GM23248 (cell line): ENCODE measurements around the gene KDM4B. TPM values are rescaled to one million over a fixed set of nuclear protein-coding genes. Genes with fewer than 3 reads are reported as not detected.

ENCODE experiments used
- DNase-seq: peaks from one replicate; pipeline ENCODE4 v3.0.0-alpha.2; 2015
- H2AFZ ChIP-seq: fragments of 200-600 bp; sonication (generic); 2 replicates; pipeline ENCODE4 v1.6.1; 2016; ENCODE audit warnings: antibody characterized with exemption
- H3F3A ChIP-seq: fragments of 200-600 bp; sonication (generic); 2 replicates; pipeline ENCODE4 v1.6.1; 2016; ENCODE audit warnings: mild to moderate bottlenecking, antibody characterized with exemption, mixed run types; ENCODE audit not compliant: insufficient read depth
- H3K27ac ChIP-seq: fragments of 200-600 bp; sonication (generic); 2 replicates; pipeline ENCODE4 v1.5.1; 2016; ENCODE audit warnings: mild to moderate bottlenecking
- H3K27me3 ChIP-seq: fragments of 200-600 bp; sonication (generic); replicated peaks from 2 replicates; pipeline ENCODE4 v1.6.1; 2016; ENCODE audit warnings: mild to moderate bottlenecking; ENCODE audit not compliant: insufficient read depth
- H3K36me3 ChIP-seq: fragments of 200-600 bp; sonication (generic); 2 replicates; pipeline ENCODE4 v1.6.1; 2016; ENCODE audit warnings: low read depth, mild to moderate bottlenecking
- H3K4me1 ChIP-seq: fragments of 200-600 bp; sonication (generic); 2 replicates; pipeline ENCODE4 v1.6.1; 2016; ENCODE audit warnings: mild to moderate bottlenecking; ENCODE audit not compliant: insufficient read depth
- H3K4me2 ChIP-seq: fragments of 200-600 bp; sonication (generic); one replicate; pipeline ENCODE4 v1.6.1; 2016; ENCODE audit warnings: mild to moderate bottlenecking; ENCODE audit not compliant: unreplicated experiment
- H3K4me3 ChIP-seq: fragments of 200-600 bp; sonication (generic); 2 replicates; pipeline ENCODE4 v1.5.1; 2016; ENCODE audit warnings: mild to moderate bottlenecking
- H3K79me2 ChIP-seq: fragments of 200-600 bp; sonication (generic); 2 replicates; pipeline ENCODE4 v1.6.1; 2016; ENCODE audit warnings: mild to moderate bottlenecking; ENCODE audit not compliant: insufficient read depth
- H3K9ac ChIP-seq: fragments of 200-600 bp; sonication (generic); 2 replicates; pipeline ENCODE4 v1.6.1; 2016; ENCODE audit warnings: mild to moderate bottlenecking
- H3K9me2 ChIP-seq: fragments of 200-600 bp; sonication (generic); 2 replicates; pipeline ENCODE4 v1.6.1; 2016; ENCODE audit warnings: mixed run types, mild to moderate bottlenecking, moderate library complexity; ENCODE audit not compliant: insufficient read depth
- H3K9me3 ChIP-seq: fragments of 200-600 bp; sonication (generic); one replicate; pipeline ENCODE4 v1.6.1; 2017; ENCODE audit warnings: low read depth
- H4K20me1 ChIP-seq: fragments of 200-600 bp; sonication (generic); 2 replicates; pipeline ENCODE4 v1.6.0; 2016; ENCODE audit not compliant: insufficient read depth
- EZH2 ChIP-seq: fragments of 200-600 bp; sonication (generic); IDR thresholded peaks from 2 replicates; pipeline ENCODE4 v1.6.1; 2018; ENCODE audit warnings: antibody characterized with exemption, mild to moderate bottlenecking; ENCODE audit not compliant: insufficient read depth, poor library complexity, severe bottlenecking
- EZH2phosphoT487 ChIP-seq: fragments of 200-600 bp; sonication (generic); IDR thresholded peaks from 2 replicates; pipeline ENCODE4 v1.6.1; 2018; ENCODE audit warnings: antibody characterized with exemption, moderate library complexity, mild to moderate bottlenecking, low read depth; ENCODE audit not compliant: insufficient read depth
- WGBS, 2 experiments: methylation state at CpG; one replicate each; pipeline ENCODE4 v1.1.6; 2015 to 2017; ENCODE audit warnings: low lambda C conversion rate in 2 of 2, low coverage in 1 of 2; ENCODE audit errors: missing lambda C conversion rate in 2 of 2; 5-methylcytosine and 5-hydroxymethylcytosine counted together
- in situ Hi-C: fragments of 300-500 bp; cut with MboI; formaldehyde crosslinking; loops from 2 replicates; pipeline ENCODE4 v1.15.0; 2020
- polyA plus RNA-seq: library from polyadenylated mRNA; unstranded; fragments of >200 nt; fragmentation: Nextera tagmentation; extraction: Ambion mirVana; gene quantifications from 2 replicates; pipeline ENCODE4 v1.2.1, GENCODE V29; 2016
- total RNA-seq: library from RNA; depleted of rRNA; stranded (reverse); fragments of >200 nt; shearing (Covaris generic); gene quantifications from 2 replicates; pipeline ENCODE4 v1.2.3, GENCODE V29; 2014

KDM4B gene
- total and polyA plus RNA-seq, 2 experiments from 2014 or later = 14.8 to 28.7 TPM

DNA sequence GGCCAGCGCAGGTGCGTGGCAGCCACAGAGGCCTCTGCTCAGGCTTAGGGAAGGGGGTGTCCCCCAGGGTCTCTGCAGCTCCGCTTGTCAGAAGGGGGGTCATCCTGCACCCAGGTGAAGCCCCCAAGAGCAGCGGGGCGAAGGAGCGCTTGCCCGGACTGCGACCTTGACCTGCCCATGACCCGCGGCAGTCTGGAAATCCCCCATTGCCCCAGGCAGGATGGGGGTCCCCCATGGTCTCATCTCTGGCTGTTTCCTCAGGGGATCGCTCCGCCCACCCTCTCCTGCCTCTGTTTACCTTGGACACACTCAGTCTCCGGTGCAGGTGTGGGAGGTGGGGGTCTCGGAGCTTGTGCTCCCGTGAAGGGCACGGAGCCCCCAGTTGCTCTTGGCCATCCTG lies 82.7 kb downstream of the KDM4B start:
- Histone ChIP-seq H3K9me3 (no peaks in the 10 kb centered on the region), H3K27ac (no peak overlapping the region), H3K4me1 (peaks cover 27% of the 10 kb centered on the region), H3K79me2 (peaks cover 8% of the 10 kb centered on the region; the same call in 1 of the 2 replicates), H3K4me3 (no peak overlapping the region), H3K36me3 (no peaks in the 10 kb centered on the region; the same call in 1 of the 2 replicates), H4K20me1 (no peaks in the 10 kb centered on the region), H3F3A (peaks cover 10% of the 10 kb centered on the region), H3K4me2 (no peak overlapping the region), H3K9me2 (no peaks in the 10 kb centered on the region), H2AFZ (no peak overlapping the region), H3K9ac (no peak overlapping the region), H3K27me3 (no peaks in the 10 kb centered on the region)
- WGBS, 2 experiments = 94 to 96% methylated on average over 15 to 16 of the region's 16 CpGs
- in situ Hi-C loops = no loop called here
- no peak for DNase-seq
- no peak for TF ChIP-seq EZH2phosphoT487
- TF ChIP-seq EZH2 = no peak

- H3F3A ChIP-seq = peaks cover 4% of the 10 kb centered on the region
- H3K27ac ChIP-seq = no peak overlapping the region
- WGBS, 2 experiments = 95 to 97% methylated on average over 11 to 13 of the region's 13 CpGs
- TF ChIP-seq EZH2phosphoT487 = no peak
- no peak for TF ChIP-seq EZH2
- no peak overlapping the region for H3K9ac ChIP-seq
- H3K27me3 ChIP-seq = no peaks in the 10 kb centered on the region
- peak; percentile 29 for DNase-seq
- no peak overlapping the region for H3K4me3 ChIP-seq
- no peaks in the 10 kb centered on the region; the same call in 1 of the 2 replicates for H4K20me1 ChIP-seq
- in situ Hi-C loops = no loop called here
- H3K79me2 ChIP-seq = peaks cover 8% of the 10 kb centered on the region; the same call in 1 of the 2 replicates
- H2AFZ ChIP-seq = no peak overlapping the region
- H3K4me1 ChIP-seq = peaks cover 18% of the 10 kb centered on the region
- H3K4me2 ChIP-seq = no peak overlapping the region
- peaks cover 3% of the 10 kb centered on the region; the same call in 1 of the 2 replicates for H3K36me3 ChIP-seq
- no peaks in the 10 kb centered on the region for H3K9me3 ChIP-seq
- no peaks in the 10 kb centered on the region for H3K9me2 ChIP-seq
Measured at GRCh38 chr19:5052515-5052914, 83.6 kb downstream of the KDM4B start.

- Histone ChIP-seq H3K27ac (no peak overlapping the region), H3K9ac (no peak overlapping the region), H3K27me3 (no peaks in the 10 kb centered on the region), H3K4me2 (no peak overlapping the region), H3K4me3 (no peak overlapping the region), H3F3A (peaks cover 3% of the 10 kb centered on the region; the same call in 1 of the 2 replicates), H4K20me1 (no peaks in the 10 kb centered on the region; the same call in 1 of the 2 replicates), H3K9me3 (no peaks in the 10 kb centered on the region), H3K9me2 (no peaks in the 10 kb centered on the region), H3K4me1 (peaks cover 13% of the 10 kb centered on the region), H3K79me2 (peaks cover 8% of the 10 kb centered on the region; the same call in 1 of the 2 replicates), H3K36me3 (0 out of 2 replicates have a peak, but pooled peaks cover 5% of the 10 kb centered on the region), H2AFZ (no peak overlapping the region)
- DNase-seq = no peak
- TF ChIP-seq EZH2phosphoT487 (no peak), EZH2 (no peak)
- 84 to 89% methylated on average over 16 of the region's 16 CpGs for WGBS, 2 experiments
- in situ Hi-C loops = no loop called here
Measured at GRCh38 chr19:5052945-5053485, 84.1 kb downstream of the KDM4B start.

- Histone ChIP-seq H2AFZ (no peak overlapping the region), H4K20me1 (no peaks in the 10 kb centered on the region; the same call in 1 of the 2 replicates), H3K9ac (no peak overlapping the region), H3K4me3 (no peak overlapping the region), H3K79me2 (peaks cover 8% of the 10 kb centered on the region; the same call in 1 of the 2 replicates), H3K9me3 (no peaks in the 10 kb centered on the region), H3K27ac (no peak overlapping the region), H3K36me3 (0 out of 2 replicates have a peak, but pooled peaks cover 5% of the 10 kb centered on the region), H3K27me3 (no peaks in the 10 kb centered on the region), H3K4me2 (no peak overlapping the region), H3K4me1 (peaks cover 13% of the 10 kb centered on the region), H3F3A (peaks cover 3% of the 10 kb centered on the region; the same call in 1 of the 2 replicates), H3K9me2 (no peaks in the 10 kb centered on the region)
- TF ChIP-seq EZH2 (no peak), EZH2phosphoT487 (no peak)
- DNase-seq = no peak
- in situ Hi-C loops = no loop called here
- WGBS, 2 experiments = 100% methylated on average over 10 to 11 of the region's 11 CpGs
Measured at GRCh38 chr19:5053661-5054060, 84.7 kb downstream of the KDM4B start.
